Measurements from ENCODE around the gene DLGAP1.
A peak's percentile ranks its signal among the peaks of the same experiment; 100 is the strongest.

The DLGAP1 gene

GRCh38 chr18:3592864-3593263 lies 862.2 kb downstream of the DLGAP1 start:
- no peak overlapping the region for H3K4me3 ChIP-seq (ENCODE audit: low read depth, low read length)
- H3K9me3 ChIP-seq (ENCODE audit: control insufficient read depth, insufficient read depth, low read depth, low read length) = no peaks in the 10 kb centered on the region
- ChIA-PET POLR2A (interaction anchor here (1.4 to 2.5 kb wide), 4 partner anchors 10 to 295 kb away, joined by 5 to 39 read pairs (median 18); partner anchors contain the start of gene TGIF1), CTCF (interaction anchor here (0.6 to 5.3 kb wide), 5 partner anchors 11 to 290 kb away, joined by 3 to 65 read pairs (median 4); no protein-coding TSS in a partner anchor)
- H3K27ac ChIP-seq (ENCODE audit: extremely low read depth, low read depth, low read length) = peak overlapping the region; percentile 97
- H3K4me1 ChIP-seq (ENCODE audit: control insufficient read depth, insufficient read depth, low read length) = peaks cover 23% of the 10 kb centered on the region
- TF ChIP-seq ZNF138 (tag by site-specific recombination; IDR thresholded peaks at IDR 0.05; ENCODE audit: borderline replicate concordance) (no peak), ZNF747 (tag by site-specific recombination; IDR thresholded peaks at IDR 0.05) (no peak), KLF16 (tag by site-specific recombination; IDR thresholded peaks at IDR 0.05) (no peak), ZNF585B (tag by site-specific recombination; IDR thresholded peaks at IDR 0.05) (no peak), ZFP69B (tag by site-specific recombination; IDR thresholded peaks at IDR 0.05) (no peak), ZNF10 (tag by site-specific recombination; IDR thresholded peaks at IDR 0.05) (no peak), GLI2 (tag by site-specific recombination; IDR thresholded peaks at IDR 0.05; ENCODE audit: borderline replicate concordance, low read depth) (no peak), ZNF514 (tag by site-specific recombination; IDR thresholded peaks at IDR 0.05) (no peak), HIC1 (tag by site-specific recombination; IDR thresholded peaks at IDR 0.05) (no peak), ZNF677 (tag by site-specific recombination; IDR thresholded peaks at IDR 0.05) (no peak), PRDM2 (tag by site-specific recombination; IDR thresholded peaks at IDR 0.05; ENCODE audit: borderline replicate concordance) (no peak), ZSCAN4 (tag by site-specific recombination; IDR thresholded peaks at IDR 0.05) (no peak), RBAK (tag by site-specific recombination; IDR thresholded peaks at IDR 0.05) (no peak), ZNF521 (tag by site-specific recombination; IDR thresholded peaks at IDR 0.05) (no peak), ZNF707 (tag by site-specific recombination; IDR thresholded peaks at IDR 0.05) (no peak), REPIN1 (tag by site-specific recombination; IDR thresholded peaks at IDR 0.05; ENCODE audit: low read depth) (no peak)
- no peaks in the 10 kb centered on the region for H3K36me3 ChIP-seq (ENCODE audit: control insufficient read depth in 2 of 2, insufficient read depth in 1 of 2, low read length in 2 of 2)

DNA sequence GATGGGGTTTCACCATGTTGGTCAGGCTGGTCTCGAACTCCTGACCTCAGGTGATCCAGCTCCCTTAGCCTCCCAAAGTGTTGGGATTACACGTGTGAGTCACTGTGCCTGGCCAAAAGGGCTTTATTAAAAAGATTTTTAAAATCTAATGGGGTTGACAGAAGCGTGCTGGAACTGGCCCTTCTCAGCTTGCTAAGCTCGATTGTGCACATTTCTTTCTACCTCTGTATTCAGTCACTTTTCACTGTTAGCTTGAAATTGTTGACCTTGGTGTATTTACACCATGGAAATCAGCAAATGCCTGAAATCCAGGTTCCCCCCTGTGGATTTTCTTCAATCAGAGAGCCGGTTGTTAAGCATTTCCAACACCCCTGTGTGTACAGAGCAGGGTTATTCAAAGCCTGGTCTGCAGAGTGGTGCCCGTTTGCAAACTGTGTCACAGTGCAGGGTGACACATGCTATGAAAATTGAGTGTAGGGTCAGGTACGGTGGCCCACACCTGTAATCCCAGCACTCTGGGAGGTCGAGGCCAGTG lies 864.9 kb downstream of the DLGAP1 start:
- ChIA-PET CTCF (interaction anchor here (0.9 to 2.3 kb wide), 6 partner anchors 9 to 136 kb away, joined by 3 to 16 read pairs (median 4); no protein-coding TSS in a partner anchor), POLR2A (interaction anchor here (1.1 kb wide), 1 partner anchor 139 kb away, joined by 3 read pairs; no protein-coding TSS in a partner anchor)
- no peak for TF ChIP-seq ZSCAN16 (tag by site-specific recombination; IDR thresholded peaks at IDR 0.05)
- TF ChIP-seq ZNF529 (tag by site-specific recombination; IDR thresholded peaks at IDR 0.05; ENCODE audit: insufficient replicate concordance) = no peak
- no peak for TF ChIP-seq ZNF548 (tag by site-specific recombination; IDR thresholded peaks at IDR 0.05)
- Histone ChIP-seq H3K4me3 (ENCODE audit: low read depth, low read length) (no peak overlapping the region), H3K4me1 (ENCODE audit: control insufficient read depth, insufficient read depth, low read length) (peaks cover 13% of the 10 kb centered on the region), H3K27ac (ENCODE audit: extremely low read depth, low read depth, low read length) (no peak overlapping the region), H3K36me3 (ENCODE audit: control insufficient read depth in 2 of 2, insufficient read depth in 1 of 2, low read length in 2 of 2) (no peaks in the 10 kb centered on the region), H3K9me3 (ENCODE audit: control insufficient read depth, insufficient read depth, low read depth, low read length) (no peaks in the 10 kb centered on the region)
